Aorta (tissue), 5 donors: ENCODE measurements around the gene USH2A. TPM values are rescaled to one million over a fixed set of nuclear protein-coding genes. Genes with fewer than 3 reads are reported as not detected.

Source experiments
- ATAC-seq: fragments of 200-7000 bp; cut with Tn5 transposase; one replicate; pipeline ENCODE4 v1.9.1; 2022; ENCODE audit warnings: moderate library complexity; ENCODE audit not compliant: low FRiP score
- DNase-seq, 2 donors: peaks; one replicate each; pipeline ENCODE4 v3.0.0-alpha.2; 2020
- H3K27ac ChIP-seq, 2 donors: one replicate each; pipeline ENCODE4 v1.5.1; 2013; ENCODE audit warnings: low read length in 2 of 2, mild to moderate bottlenecking in 2 of 2, moderate library complexity in 2 of 2, control low read depth in 1 of 2, inconsistent platforms in 1 of 2, low read depth in 1 of 2
- H3K27me3 ChIP-seq, 2 donors: one replicate each; pipeline ENCODE4 v1.6.1; 2013; ENCODE audit warnings: control low read depth in 1 of 2, low read length in 1 of 2, mild to moderate bottlenecking in 1 of 2, moderate library complexity in 1 of 2; ENCODE audit not compliant: insufficient read depth in 2 of 2, control insufficient read depth in 1 of 2
- H3K36me3 ChIP-seq, 2 donors: one replicate each; pipeline ENCODE4 v1.6.1; 2013; ENCODE audit warnings: control low read depth in 1 of 2, low read length in 1 of 2, mild to moderate bottlenecking in 1 of 2; ENCODE audit not compliant: insufficient read depth in 2 of 2, control insufficient read depth in 1 of 2
- H3K4me1 ChIP-seq, 2 donors: one replicate each; pipeline ENCODE4 v1.6.1; 2013; ENCODE audit warnings: low read length in 2 of 2, control low read depth in 1 of 2, mild to moderate bottlenecking in 1 of 2, moderate library complexity in 1 of 2; ENCODE audit not compliant: insufficient read depth in 2 of 2, control insufficient read depth in 1 of 2
- H3K4me3 ChIP-seq, 2 donors: one replicate each; pipeline ENCODE4 v1.5.1; 2013; ENCODE audit warnings: low read length in 2 of 2, control low read depth in 1 of 2, mild to moderate bottlenecking in 1 of 2
- H3K9me3 ChIP-seq: one replicate; pipeline ENCODE4 v1.6.1; 2013; ENCODE audit warnings: mild to moderate bottlenecking, low read length; ENCODE audit not compliant: control insufficient read depth
- WGBS, 2 donors: extraction: QIAGEN DNeasy Blood & Tissue Kit; methylation state at CpG; one replicate each; pipeline ENCODE4 v1.1.7; 2013; 5-methylcytosine and 5-hydroxymethylcytosine counted together
- intact Hi-C, 2 donors: fragments of 100-400 bp; cut with DNase I; formaldehyde crosslinking; loops; one replicate each; pipeline versions ENCODE4 v1.14.2 to v1.15.0; 2022
- polyA plus RNA-seq, 2 donors: library from polyadenylated mRNA; stranded (reverse); fragments of 200-250 nt; gene quantifications; one replicate each; pipeline ENCODE4 v1.2.3, GENCODE V29; 2013
- total RNA-seq, 2 donors: library from RNA; stranded (reverse); fragmentation: NEBNext Ultra II Directional; extraction: Animal tissue kit (Norgen Biotek cat#: 25700); gene quantifications; one replicate each; pipeline ENCODE4 v1.2.1, GENCODE V29; 2021
- donor health status: healthy with polysubstance abuse.
- donor health status: Bipolar disorder and iron deficiency.
- donor health status: DM: no; HTN: no; CAD: no.
- donor health status: DM: no; HTN: no; CAD: no.
- donor health status: DM: yes; HTN: yes; CAD: no.

Gene USH2A
- total and polyA plus RNA-seq, 4 donors, result 0.13 TPM; not detected in 3

DNA sequence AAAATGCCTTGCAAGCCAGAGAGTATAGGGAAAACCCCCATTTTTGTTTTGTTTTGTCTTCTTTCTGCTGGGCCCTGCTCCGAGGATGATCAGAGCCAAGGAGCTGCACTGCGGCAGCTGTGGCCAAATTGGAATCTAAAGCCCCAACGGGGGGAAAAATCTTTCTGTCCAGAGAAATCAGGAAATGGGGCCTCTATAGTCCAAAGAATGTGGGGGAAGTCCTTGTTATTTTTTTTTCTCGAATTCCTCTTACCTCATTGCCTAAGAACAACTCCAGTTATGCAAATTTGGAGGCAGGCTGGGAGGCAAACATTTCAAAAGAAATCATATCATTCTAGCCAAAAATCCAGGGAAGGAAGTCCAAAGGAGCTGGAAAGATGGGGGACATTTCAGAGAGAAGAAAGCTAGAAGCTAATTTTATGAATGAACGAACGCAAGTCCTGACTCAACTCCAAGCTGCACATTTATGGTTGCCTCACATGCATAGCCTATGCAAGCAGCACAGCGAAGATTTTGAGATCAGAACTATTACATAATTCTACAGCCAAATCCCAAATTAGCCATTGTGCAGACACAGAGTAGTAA, 592.9 kb downstream of the USH2A start:
- no peak overlapping the region for H3K4me3 ChIP-seq
- WGBS, 2 donors, result 56 to 65% methylated on average over 7 of the region's 7 CpGs
- DNase-seq (no peak), ATAC-seq (no peak)
- no peaks in the 10 kb centered on the region for H3K9me3 ChIP-seq
- intact Hi-C loops, result no loop called here
- H3K36me3 ChIP-seq, result no peaks in the 10 kb centered on the region
- H3K4me1 ChIP-seq, result no peaks in the 10 kb centered on the region
- H3K27ac ChIP-seq, result no peak overlapping the region
- no peaks in the 10 kb centered on the region for H3K27me3 ChIP-seq

- no peak overlapping the region for H3K27ac ChIP-seq
- no peaks in the 10 kb centered on the region for H3K4me1 ChIP-seq
- intact Hi-C loops, result no loop called here
- no peaks in the 10 kb centered on the region for H3K27me3 ChIP-seq
- H3K36me3 ChIP-seq, result no peaks in the 10 kb centered on the region
- no peaks in the 10 kb centered on the region for H3K9me3 ChIP-seq
- DNase-seq (no peak), ATAC-seq (no peak)
- H3K4me3 ChIP-seq, result no peak overlapping the region
Observed at GRCh38 chr1:215825056-215825455, 598.2 kb downstream of the USH2A start.

DNA sequence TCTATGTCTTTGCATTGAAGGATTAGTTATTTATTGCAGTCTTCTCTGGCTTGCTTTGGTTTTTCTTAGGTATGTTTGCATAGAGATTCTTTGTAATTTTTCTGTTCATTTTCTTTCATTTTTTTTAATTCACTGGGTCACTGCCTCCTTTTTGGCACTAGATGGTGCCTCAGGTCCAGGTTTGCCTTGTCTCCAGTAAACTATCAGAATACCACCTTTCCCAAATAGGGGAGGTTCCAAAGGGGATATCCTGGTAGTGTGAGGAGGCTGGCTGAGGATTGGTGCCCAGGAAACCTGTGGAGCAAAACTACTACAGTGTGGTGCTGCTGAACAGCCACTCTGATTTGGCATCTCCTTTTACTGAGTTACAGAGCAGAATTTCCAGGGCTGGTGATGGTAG, 599.0 kb downstream of the USH2A start:
- Histone ChIP-seq H3K36me3 (no peaks in the 10 kb centered on the region), H3K4me3 (no peak overlapping the region), H3K27me3 (no peaks in the 10 kb centered on the region), H3K4me1 (no peaks in the 10 kb centered on the region), H3K27ac (no peak overlapping the region), H3K9me3 (no peaks in the 10 kb centered on the region)
- intact Hi-C loops, result no loop called here
- ATAC-seq (no peak), DNase-seq (no peak)

- H3K27ac ChIP-seq, result no peak overlapping the region
- DNase-seq (no peak), ATAC-seq (no peak)
- no peak overlapping the region for H3K4me3 ChIP-seq
- intact Hi-C loops, result no loop called here
- H3K27me3 ChIP-seq, result no peaks in the 10 kb centered on the region
- H3K36me3 ChIP-seq, result no peaks in the 10 kb centered on the region
- no peaks in the 10 kb centered on the region for H3K4me1 ChIP-seq
- 6 to 8% methylated on average over 2 of the region's 2 CpGs for whole genome bisulfite sequencing, 2 donors
- H3K9me3 ChIP-seq, result no peaks in the 10 kb centered on the region
Observed at GRCh38 chr1:215819114-215819513, 604.1 kb downstream of the USH2A start.

DNA sequence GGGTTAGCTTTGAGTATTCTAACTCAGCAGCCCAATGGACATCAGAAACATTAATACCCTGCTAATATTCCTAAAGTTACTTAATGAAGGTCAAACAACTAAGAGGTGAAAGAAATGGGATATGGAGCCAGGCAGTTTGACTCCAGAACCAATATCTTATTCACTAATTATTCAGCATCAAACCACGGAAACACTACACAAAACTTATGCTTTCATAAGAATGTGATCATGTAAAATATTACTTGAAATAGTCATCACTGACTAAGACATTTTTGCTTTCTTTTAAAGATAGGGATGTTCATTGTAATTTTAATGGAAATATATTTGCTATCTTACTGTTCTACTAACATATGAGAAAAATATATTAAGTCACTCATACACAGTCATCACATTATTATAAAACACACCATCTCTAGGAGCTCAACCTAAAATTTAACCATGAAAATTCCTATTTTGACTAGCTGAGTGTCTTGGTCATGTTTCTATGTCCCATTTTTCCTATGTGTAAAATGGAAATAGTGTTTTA, 615.3 kb downstream of the USH2A start:
- H3K4me3 ChIP-seq, result no peak overlapping the region
- WGBS, 2 donors, result 88% methylated on average over 1 of the region's 1 CpG
- no peaks in the 10 kb centered on the region for H3K27me3 ChIP-seq
- peaks cover 3% of the 10 kb centered on the region for H3K9me3 ChIP-seq
- no peak overlapping the region for H3K27ac ChIP-seq
- no peak for ATAC-seq
- intact Hi-C loops, result no loop called here
- no peak for DNase-seq
- H3K36me3 ChIP-seq, result no peaks in the 10 kb centered on the region
- H3K4me1 ChIP-seq, result no peaks in the 10 kb centered on the region

GRCh38 chr1:215807218-215807617, 616.0 kb downstream of the USH2A start:
- DNase-seq, result no peak
- Histone ChIP-seq H3K27ac (no peak overlapping the region), H3K36me3 (no peaks in the 10 kb centered on the region), H3K9me3 (peaks cover 2% of the 10 kb centered on the region), H3K4me3 (no peak overlapping the region), H3K4me1 (no peaks in the 10 kb centered on the region), H3K27me3 (no peaks in the 10 kb centered on the region)
- intact Hi-C loops, result no loop called here
- 73 to 79% methylated on average over 4 of the region's 4 CpGs for WGBS, 2 donors
- no peak for ATAC-seq

GRCh38 chr1:215797859-215798258, 625.4 kb downstream of the USH2A start:
- Histone ChIP-seq H3K4me1 (no peaks in the 10 kb centered on the region), H3K4me3 (no peak overlapping the region), H3K9me3 (peaks cover 2% of the 10 kb centered on the region), H3K27ac (no peak overlapping the region), H3K27me3 (no peaks in the 10 kb centered on the region), H3K36me3 (no peaks in the 10 kb centered on the region)
- DNase-seq (no peak), ATAC-seq (no peak)
- intact Hi-C loops, result no loop called here

DNA sequence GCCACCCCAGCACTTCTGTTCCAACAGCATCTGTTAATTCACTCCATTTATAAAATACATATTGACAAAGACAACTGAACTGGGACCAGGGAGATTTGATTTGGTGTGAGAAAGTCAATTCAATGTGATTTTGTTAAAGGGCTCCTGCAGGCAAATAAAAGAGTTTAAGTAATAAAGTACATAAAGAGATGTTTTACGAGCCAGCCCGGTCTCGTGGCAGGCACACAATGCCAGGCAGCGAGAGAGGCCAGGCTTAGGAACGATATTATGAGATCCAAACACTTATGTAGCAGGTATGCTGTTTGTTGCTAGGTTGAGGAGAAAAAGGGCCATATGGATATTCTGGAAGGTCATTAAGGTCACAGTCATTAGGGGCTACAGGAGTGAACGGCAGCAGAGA, 629.1 kb downstream of the USH2A start:
- ATAC-seq, result no peak
- DNase-seq, result no peak
- no peaks in the 10 kb centered on the region for H3K36me3 ChIP-seq
- H3K4me1 ChIP-seq, result no peaks in the 10 kb centered on the region
- intact Hi-C loops, result no loop called here
- no peak overlapping the region for H3K4me3 ChIP-seq
- 51 to 57% methylated on average over 6 of the region's 6 CpGs for WGBS, 2 donors
- peaks cover 2% of the 10 kb centered on the region for H3K9me3 ChIP-seq
- H3K27ac ChIP-seq, result no peak overlapping the region
- no peaks in the 10 kb centered on the region for H3K27me3 ChIP-seq

- DNase-seq (no peak), ATAC-seq (no peak)
- no peaks in the 10 kb centered on the region for H3K27me3 ChIP-seq
- intact Hi-C loops, result no loop called here
- no peaks in the 10 kb centered on the region for H3K4me1 ChIP-seq
- no peak overlapping the region for H3K27ac ChIP-seq
- H3K36me3 ChIP-seq, result no peaks in the 10 kb centered on the region
- no peak overlapping the region for H3K4me3 ChIP-seq
- no peaks in the 10 kb centered on the region for H3K9me3 ChIP-seq
Observed at GRCh38 chr1:215793180-215793579, 630.1 kb downstream of the USH2A start.
